ENCODE data around the gene ABCB11. TPM values are rescaled to one million over a fixed set of nuclear protein-coding genes. Genes with fewer than 3 reads are reported as not detected.

Gene ABCB11
- total and polyA plus RNA-seq, 10 of the 15 experiments (the other 5 are each of a cell fraction or from before 2014, with no cell fraction given) = not detected

- Histone ChIP-seq H3K79me2 (ENCODE audit: control insufficient read depth, insufficient read depth, low read length) (no peaks in the 10 kb centered on the region), H4K20me1 (ENCODE audit: control insufficient read depth, insufficient read depth) (no peaks in the 10 kb centered on the region), H3K27me3 (replicated peaks in 1 of 2; ENCODE audit: control insufficient read depth in 2 of 2, insufficient read depth in 2 of 2, low read length in 1 of 2) (no peaks in the 10 kb centered on the region; a peak in 1 of 4 replicates), H3K9me3 (replicated peaks; ENCODE audit: control insufficient read depth, insufficient read depth, low read length) (no peaks in the 10 kb centered on the region), H3K27ac (ENCODE audit: control insufficient read depth, insufficient read depth) (no peak overlapping the region), H3K9ac (ENCODE audit: control insufficient read depth, insufficient read depth, low read length) (no peak overlapping the region), H2AFZ (ENCODE audit: control insufficient read depth, low read depth, low read length) (no peak overlapping the region), H3K4me2 (ENCODE audit: control insufficient read depth, insufficient read depth) (no peak overlapping the region), H3K4me1 (ENCODE audit: control insufficient read depth, insufficient read depth, low read length) (no peaks in the 10 kb centered on the region), H3K36me3 (ENCODE audit: control insufficient read depth in 2 of 2, insufficient read depth in 2 of 2, low read length in 1 of 2) (no peaks in the 10 kb centered on the region), H3K4me3 (no peak overlapping the region)
- RAD21 ChIA-PET (ENCODE audit: unreplicated experiment) = no interaction called here
- in situ Hi-C loops (cut with MboI) (no loop called here), intact Hi-C loops (cut with micrococcal nuclease; ENCODE audit: unreplicated experiment) (no loop called here)
- no peak for DNase-seq (ENCODE audit: low read depth, low spot score)
- WGBS (ENCODE audit: insufficient coverage, insufficient replicate concordance, low lambda C conversion rate, missing lambda C conversion rate) = 0% methylated on average over 1 of the region's 1 CpG
- SMC1A ChIA-PET (ENCODE audit: uncharacterized antibody, unreplicated experiment) = no interaction called here
- ATAC-seq = no peak
- CTCF ChIA-PET = no interaction called here
- no TSS peak for BruUV-seq (replicated peaks)
- no peak for FAIRE-seq
- POLR2A ChIA-PET = no interaction called here
- TF ChIP-seq JUNB (IDR thresholded peaks at IDR 0.05) = no peak
- TF ChIP-seq, protein P1, sequence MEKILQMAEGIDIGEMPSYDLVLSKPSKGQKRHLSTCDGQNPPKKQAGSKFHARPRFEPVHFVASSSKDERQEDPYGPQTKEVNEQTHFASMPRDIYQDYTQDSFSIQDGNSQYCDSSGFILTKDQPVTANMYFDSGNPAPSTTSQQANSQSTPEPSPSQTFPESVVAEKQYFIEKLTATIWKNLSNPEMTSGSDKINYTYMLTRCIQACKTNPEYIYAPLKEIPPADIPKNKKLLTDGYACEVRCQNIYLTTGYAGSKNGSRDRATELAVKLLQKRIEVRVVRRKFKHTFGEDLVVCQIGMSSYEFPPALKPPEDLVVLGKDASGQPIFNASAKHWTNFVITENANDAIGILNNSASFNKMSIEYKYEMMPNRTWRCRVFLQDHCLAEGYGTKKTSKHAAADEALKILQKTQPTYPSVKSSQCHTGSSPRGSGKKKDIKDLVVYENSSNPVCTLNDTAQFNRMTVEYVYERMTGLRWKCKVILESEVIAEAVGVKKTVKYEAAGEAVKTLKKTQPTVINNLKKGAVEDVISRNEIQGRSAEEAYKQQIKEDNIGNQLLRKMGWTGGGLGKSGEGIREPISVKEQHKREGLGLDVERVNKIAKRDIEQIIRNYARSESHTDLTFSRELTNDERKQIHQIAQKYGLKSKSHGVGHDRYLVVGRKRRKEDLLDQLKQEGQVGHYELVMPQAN (conservative IDR thresholded peaks at IDR 0.05) = no peak
- no peak for TF ChIP-seq ELK1 (IDR thresholded peaks at IDR 0.05; ENCODE audit: low read depth, low read length)
- TF ChIP-seq KLF5 (IDR thresholded peaks at IDR 0.05; ENCODE audit: partially characterized antibody) = no peak
- no peak for TF ChIP-seq MTA2 (IDR thresholded peaks at IDR 0.05; ENCODE audit: low read depth)
- no peak for TF ChIP-seq CEBPB (IDR thresholded peaks at IDR 0.05; ENCODE audit: borderline replicate concordance in 1 of 2, low read depth in 2 of 2, low read length in 2 of 2)
- no peak for TF ChIP-seq LARP7 (IDR thresholded peaks at IDR 0.05)
- TF ChIP-seq GABPA (IDR thresholded peaks at IDR 0.05; ENCODE audit: low read depth) = no peak
- no peak for TF ChIP-seq HDAC6 (IDR thresholded peaks at IDR 0.05; ENCODE audit: unreplicated experiment)
- TF ChIP-seq CUX1 (IDR thresholded peaks at IDR 0.05; ENCODE audit: insufficient replicate concordance, low read depth, low read length) = no peak
- TF ChIP-seq, protein P2, sequence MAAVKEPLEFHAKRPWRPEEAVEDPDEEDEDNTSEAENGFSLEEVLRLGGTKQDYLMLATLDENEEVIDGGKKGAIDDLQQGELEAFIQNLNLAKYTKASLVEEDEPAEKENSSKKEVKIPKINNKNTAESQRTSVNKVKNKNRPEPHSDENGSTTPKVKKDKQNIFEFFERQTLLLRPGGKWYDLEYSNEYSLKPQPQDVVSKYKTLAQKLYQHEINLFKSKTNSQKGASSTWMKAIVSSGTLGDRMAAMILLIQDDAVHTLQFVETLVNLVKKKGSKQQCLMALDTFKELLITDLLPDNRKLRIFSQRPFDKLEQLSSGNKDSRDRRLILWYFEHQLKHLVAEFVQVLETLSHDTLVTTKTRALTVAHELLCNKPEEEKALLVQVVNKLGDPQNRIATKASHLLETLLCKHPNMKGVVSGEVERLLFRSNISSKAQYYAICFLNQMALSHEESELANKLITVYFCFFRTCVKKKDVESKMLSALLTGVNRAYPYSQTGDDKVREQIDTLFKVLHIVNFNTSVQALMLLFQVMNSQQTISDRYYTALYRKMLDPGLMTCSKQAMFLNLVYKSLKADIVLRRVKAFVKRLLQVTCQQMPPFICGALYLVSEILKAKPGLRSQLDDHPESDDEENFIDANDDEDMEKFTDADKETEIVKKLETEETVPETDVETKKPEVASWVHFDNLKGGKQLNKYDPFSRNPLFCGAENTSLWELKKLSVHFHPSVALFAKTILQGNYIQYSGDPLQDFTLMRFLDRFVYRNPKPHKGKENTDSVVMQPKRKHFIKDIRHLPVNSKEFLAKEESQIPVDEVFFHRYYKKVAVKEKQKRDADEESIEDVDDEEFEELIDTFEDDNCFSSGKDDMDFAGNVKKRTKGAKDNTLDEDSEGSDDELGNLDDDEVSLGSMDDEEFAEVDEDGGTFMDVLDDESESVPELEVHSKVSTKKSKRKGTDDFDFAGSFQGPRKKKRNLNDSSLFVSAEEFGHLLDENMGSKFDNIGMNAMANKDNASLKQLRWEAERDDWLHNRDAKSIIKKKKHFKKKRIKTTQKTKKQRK (IDR thresholded peaks at IDR 0.05; ENCODE audit: low read depth, low read length) = no peak
- TF ChIP-seq IKZF2 (IDR thresholded peaks at IDR 0.05) = no peak
- TF ChIP-seq HCFC1 (IDR thresholded peaks at IDR 0.05; ENCODE audit: low read length) = no peak
- no peak for TF ChIP-seq MYC (IDR thresholded peaks at IDR 0.05; ENCODE audit: insufficient read depth, insufficient read length, insufficient replicate concordance, low read length, severe bottlenecking)
Measured at GRCh38 chr2:168897449-168897848, 133.7 kb downstream of the ABCB11 start.

Measured in GM12878 (cell line).